ENCODE results near the gene SRRM1.

DNA sequence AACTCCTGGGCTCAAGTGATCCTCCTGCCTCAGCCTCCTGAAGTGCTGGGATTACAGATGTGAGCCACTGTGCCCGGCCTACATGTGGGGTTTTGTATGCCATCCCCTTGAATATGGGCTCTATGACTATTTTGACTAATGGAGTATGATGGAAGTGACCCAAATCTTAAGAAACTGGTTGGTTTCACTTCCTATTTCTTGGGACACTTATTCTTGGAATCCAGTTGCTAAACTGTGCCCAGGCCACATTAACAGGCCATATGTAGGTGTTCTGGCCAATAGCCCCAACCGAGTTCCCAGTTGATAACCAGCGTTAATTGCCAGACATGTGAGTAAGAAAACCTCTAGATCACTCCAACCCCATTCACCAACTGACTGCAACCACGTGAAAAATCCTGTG lies 65.8 kb downstream of the SRRM1 start:
- TF ChIP-seq, protein P1, sequence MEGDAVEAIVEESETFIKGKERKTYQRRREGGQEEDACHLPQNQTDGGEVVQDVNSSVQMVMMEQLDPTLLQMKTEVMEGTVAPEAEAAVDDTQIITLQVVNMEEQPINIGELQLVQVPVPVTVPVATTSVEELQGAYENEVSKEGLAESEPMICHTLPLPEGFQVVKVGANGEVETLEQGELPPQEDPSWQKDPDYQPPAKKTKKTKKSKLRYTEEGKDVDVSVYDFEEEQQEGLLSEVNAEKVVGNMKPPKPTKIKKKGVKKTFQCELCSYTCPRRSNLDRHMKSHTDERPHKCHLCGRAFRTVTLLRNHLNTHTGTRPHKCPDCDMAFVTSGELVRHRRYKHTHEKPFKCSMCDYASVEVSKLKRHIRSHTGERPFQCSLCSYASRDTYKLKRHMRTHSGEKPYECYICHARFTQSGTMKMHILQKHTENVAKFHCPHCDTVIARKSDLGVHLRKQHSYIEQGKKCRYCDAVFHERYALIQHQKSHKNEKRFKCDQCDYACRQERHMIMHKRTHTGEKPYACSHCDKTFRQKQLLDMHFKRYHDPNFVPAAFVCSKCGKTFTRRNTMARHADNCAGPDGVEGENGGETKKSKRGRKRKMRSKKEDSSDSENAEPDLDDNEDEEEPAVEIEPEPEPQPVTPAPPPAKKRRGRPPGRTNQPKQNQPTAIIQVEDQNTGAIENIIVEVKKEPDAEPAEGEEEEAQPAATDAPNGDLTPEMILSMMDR (IDR thresholded peaks at IDR 0.05), result no peak
- TF ChIP-seq POLR2A (IDR thresholded peaks at IDR 0.05), result no peak
- TF ChIP-seq POLR2AphosphoS5 (IDR thresholded peaks at IDR 0.05), result no peak
